GM19239 (cell line): ENCODE results near the gene ARHGAP45.
"Not testable (repeated sequence)": the region's sequence is repeated elsewhere in the genome, so short reads cannot be mapped to it uniquely, and the experiment has no call there.

Source experiments
- DNase-seq: peaks from one replicate; pipeline ENCODE4 v3.0.0; 2011; ENCODE audit warnings: low spot score; ENCODE audit not compliant: insufficient read length
- FAIRE-seq: peaks from 2 replicates; lab custom pipeline; 2011; peaks lifted over from hg19 to GRCh38; lab: Jason Lieb, UNC

Gene ARHGAP45

GRCh38 chr19:1066748-1067340, at the start of gene ARHGAP45:
TSS of gene ARHGAP45 (plus strand) at chr19:1067167. CDS start at chr19:1067406, 239 bp downstream.
- DNase-seq (peak; percentile 79), FAIRE-seq (peak; percentile 86)

- DNase-seq (no peak), FAIRE-seq (no peak)
These were observed 49.1 kb upstream of the ARHGAP45 start for GRCh38 chr19:1017906-1018305.

GRCh38 chr19:1018393-1018792, 48.6 kb upstream of the ARHGAP45 start:
- FAIRE-seq, result no peak
- DNase-seq, result no peak

GRCh38 chr19:1018932-1019615, 47.9 kb upstream of the ARHGAP45 start:
- FAIRE-seq (no peak), DNase-seq (no peak)

GRCh38 chr19:1019616-1019961, 47.4 kb upstream of the ARHGAP45 start:
- no peak for DNase-seq
- FAIRE-seq, result no peak

- DNase-seq (no peak), FAIRE-seq (no peak)
These were observed 46.7 kb upstream of the ARHGAP45 start for GRCh38 chr19:1019980-1020867.

GRCh38 chr19:1020868-1021425, 46.0 kb upstream of the ARHGAP45 start, which contains the start of gene TMEM259:
TSS of gene TMEM259 (minus strand) at chr19:1021123. CDS start at chr19:1020996, 127 bp downstream.
- DNase-seq (peak; percentile 100), FAIRE-seq (peak; percentile 94)

GRCh38 chr19:1023883-1024188, 43.1 kb upstream of the ARHGAP45 start:
- DNase-seq, FAIRE-seq: not testable (repeated sequence)

- not testable (repeated sequence) for FAIRE-seq, DNase-seq
These were observed 41.9 kb upstream of the ARHGAP45 start for GRCh38 chr19:1025080-1025479.

- DNase-seq (no peak), FAIRE-seq (peak; percentile 84)
These were observed 40.8 kb upstream of the ARHGAP45 start, which contains the start of gene CNN2 for GRCh38 chr19:1025960-1026782. TSS of gene CNN2 (plus strand) at chr19:1026608. CDS start at chr19:1026662, 54 bp downstream.

- no peak for DNase-seq
These were observed 40.0 kb upstream of the ARHGAP45 start for GRCh38 chr19:1026783-1027649.

GRCh38 chr19:1027650-1028061, 39.3 kb upstream of the ARHGAP45 start:
- no peak for FAIRE-seq
- DNase-seq, result no peak

More at GRCh38 chr19:1026783-1027649, 40.0 kb upstream of the ARHGAP45 start:
- FAIRE-seq, result peak; percentile 84

- DNase-seq (no peak), FAIRE-seq (peak; percentile 93)
These were observed 38.7 kb upstream of the ARHGAP45 start for GRCh38 chr19:1028062-1028926.

GRCh38 chr19:1032264-1032867, 34.6 kb upstream of the ARHGAP45 start:
- FAIRE-seq (no peak), DNase-seq (no peak)

GRCh38 chr19:1035998-1036621, 30.9 kb upstream of the ARHGAP45 start:
- FAIRE-seq (no peak), DNase-seq (no peak)

GRCh38 chr19:1037621-1038064, 29.3 kb upstream of the ARHGAP45 start:
- no peak for FAIRE-seq
- no peak for DNase-seq
